GM12801 (cell line): ENCODE results near the gene GMNN.

Source experiments
- TF ChIP-seq, protein P1 (sequence below): IDR thresholded peaks from one replicate; pipeline ENCODE4 v1.5.1; 2011; ENCODE audit warnings: control low read depth; ENCODE audit not compliant: insufficient read length; ENCODE audit errors: extremely low read depth

GMNN gene

DNA sequence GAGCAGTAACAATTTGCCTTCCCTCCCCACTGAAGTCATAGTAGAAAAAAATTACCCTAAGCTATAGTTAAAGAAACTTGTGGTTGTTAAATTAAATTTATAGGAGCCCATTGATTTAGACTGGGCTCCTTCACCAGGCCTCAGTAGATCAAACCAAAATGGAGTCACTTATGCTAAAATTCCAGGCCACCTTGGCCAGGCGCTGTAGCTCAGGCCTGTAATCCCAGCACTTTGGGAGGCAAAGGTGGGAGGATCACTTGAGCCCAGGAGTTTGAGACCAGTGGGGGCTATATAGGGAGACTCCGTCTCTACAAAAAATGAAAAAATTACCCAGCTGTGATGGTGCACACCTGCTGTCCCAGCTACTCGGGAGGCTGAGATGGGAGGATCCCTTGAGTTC, 15.0 kb upstream of the GMNN start:
- TF ChIP-seq, protein P1, sequence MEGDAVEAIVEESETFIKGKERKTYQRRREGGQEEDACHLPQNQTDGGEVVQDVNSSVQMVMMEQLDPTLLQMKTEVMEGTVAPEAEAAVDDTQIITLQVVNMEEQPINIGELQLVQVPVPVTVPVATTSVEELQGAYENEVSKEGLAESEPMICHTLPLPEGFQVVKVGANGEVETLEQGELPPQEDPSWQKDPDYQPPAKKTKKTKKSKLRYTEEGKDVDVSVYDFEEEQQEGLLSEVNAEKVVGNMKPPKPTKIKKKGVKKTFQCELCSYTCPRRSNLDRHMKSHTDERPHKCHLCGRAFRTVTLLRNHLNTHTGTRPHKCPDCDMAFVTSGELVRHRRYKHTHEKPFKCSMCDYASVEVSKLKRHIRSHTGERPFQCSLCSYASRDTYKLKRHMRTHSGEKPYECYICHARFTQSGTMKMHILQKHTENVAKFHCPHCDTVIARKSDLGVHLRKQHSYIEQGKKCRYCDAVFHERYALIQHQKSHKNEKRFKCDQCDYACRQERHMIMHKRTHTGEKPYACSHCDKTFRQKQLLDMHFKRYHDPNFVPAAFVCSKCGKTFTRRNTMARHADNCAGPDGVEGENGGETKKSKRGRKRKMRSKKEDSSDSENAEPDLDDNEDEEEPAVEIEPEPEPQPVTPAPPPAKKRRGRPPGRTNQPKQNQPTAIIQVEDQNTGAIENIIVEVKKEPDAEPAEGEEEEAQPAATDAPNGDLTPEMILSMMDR = no peak

DNA sequence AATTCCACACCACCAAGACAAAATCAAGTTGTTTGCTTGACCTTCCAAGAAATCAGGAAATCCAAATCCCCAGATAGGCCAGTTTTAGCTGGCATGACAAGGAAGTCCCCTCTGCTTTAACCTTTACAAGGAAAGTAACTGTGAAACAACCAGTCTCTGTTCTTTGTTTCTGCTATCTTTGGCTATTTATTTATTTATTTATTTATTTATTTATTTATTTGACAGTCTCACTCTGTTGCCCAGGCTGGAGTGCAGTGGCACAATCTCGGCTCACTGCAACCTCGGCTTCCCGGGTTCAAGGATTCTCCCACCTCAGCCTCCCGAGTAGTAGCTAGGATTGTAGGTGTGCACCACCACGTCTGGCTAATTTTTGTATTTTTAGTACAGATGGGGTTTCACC, 14.5 kb upstream of the GMNN start:
- TF ChIP-seq, protein P1 = no peak

DNA sequence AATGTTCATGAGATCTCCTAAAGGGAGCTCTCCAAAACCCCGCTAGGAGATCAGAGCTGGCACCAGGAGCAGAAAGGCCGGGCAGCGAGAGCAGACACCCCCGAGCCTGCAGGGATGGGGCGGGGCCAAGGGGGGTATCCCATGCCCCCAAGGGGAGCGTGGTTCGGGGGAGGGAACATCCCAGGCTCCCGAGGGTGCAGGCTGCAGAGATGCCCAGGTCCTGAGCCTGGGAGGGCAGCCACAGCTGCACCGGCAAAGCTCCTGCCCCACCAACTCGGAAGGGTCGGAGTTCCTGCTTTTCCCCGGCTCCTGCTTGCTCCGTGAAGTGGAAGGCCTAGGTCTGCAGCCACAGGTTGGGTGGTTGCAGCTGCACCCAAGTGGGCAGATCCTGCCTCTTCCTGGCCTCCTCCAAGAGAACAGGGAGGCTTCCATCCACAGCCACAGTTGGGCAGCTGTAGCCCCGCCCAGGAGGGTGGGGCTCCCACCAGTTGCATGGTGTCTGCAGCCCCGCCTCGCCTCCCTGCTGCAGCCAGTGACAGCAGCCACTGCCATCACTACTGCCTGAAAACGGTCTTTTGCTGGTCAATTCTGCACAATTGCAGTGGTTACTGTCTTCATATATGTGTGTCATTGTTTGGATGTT, 13.4 kb upstream of the GMNN start:
- TF ChIP-seq, protein P1 = no peak

DNA sequence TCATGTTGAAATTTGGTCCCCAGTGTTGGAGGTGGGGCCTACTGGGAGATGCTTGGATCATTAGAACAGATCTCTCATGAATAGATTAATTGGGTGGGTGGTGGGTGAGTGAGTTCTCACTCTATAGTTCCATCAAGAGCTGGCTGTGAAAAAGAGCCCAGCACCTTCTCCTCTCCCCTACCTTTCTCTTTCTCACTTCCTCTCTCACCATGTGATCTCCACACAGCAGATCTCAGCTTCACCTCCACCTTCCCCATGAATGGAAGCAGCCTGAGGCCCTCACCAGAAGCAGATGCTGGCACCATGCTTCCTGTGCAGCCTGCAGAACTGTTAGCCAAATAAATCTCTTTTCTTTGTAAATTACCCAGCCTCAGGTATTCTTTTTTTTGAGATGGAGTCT, 12.9 kb upstream of the GMNN start:
- TF ChIP-seq, protein P1 = no peak

DNA sequence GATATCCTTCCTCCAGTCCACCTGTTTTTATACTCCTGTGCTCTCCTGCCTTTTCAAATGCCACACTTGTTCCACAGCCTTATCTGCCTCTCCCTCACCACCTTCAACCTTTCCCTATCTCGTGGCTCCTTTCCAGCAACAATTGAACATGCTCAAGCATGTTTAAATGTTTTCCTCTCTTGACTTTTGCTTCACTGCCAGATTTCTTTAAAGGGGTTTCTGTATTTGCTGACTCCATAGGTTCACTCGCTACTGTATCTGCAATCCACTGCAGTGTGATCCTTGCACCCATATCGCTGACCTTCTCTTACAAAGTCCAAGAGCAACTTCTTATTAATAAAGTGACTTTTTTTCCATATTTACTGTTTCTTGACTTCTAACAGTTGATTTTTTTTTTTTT, 11.2 kb upstream of the GMNN start:
- TF ChIP-seq, protein P1 = no peak

DNA sequence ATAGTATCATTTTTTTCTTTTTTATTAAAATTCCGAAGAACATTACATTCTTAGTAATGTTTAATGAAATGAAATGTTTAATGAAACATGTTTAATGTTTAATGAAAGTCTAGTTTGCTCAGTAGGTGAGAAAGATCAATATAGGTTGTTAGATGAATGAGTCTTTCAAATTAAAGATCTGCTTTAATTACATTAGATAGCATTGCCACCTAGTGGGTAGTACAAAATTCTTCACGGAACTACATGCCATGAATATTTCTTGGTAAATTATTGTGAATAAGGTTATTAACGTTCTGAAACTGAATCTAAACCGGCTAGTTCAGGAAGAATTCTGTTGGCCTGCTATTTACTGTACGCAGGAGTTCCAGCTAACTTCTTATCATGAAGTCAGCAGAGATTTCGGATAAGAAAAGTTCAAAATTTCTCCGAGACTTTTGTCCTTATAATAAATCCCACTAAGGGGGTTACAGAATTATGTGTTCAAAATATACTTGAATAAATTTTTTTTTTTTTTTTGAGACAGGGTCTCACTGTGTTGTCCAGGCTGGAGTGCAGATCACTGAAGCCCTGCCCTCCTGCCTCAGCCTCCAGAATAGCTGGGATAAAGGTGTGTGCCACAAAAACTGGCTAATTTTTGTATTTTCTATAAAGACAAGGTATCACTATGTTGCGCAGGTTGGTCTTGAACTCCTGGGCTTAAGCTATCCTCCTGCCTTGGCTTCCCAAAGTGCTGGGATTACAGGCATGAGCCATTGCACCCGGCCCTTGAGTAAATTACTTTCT, 7.9 kb upstream of the GMNN start:
- TF ChIP-seq, protein P1 = no peak

DNA sequence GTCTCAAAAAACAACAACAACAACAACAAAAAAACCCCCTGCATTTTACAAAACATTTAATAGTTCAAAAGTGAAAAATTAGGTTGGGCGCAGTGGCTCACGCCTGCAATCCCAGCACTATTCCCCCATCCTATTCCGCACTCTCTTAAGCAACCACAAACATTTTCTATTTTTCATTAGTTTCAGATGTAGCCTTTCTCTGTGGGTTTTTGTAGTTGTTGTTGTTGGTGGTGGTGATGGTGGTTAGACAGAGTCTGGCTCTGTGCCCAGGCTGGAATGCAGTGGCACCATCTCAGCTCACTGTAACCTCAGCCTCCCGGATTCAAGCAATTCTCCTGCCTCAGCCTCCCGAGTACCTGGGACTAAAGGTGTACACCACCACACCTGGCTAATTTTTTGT, 6.4 kb upstream of the GMNN start:
- TF ChIP-seq, protein P1 = no peak
